NCI-H1105 treated with DMSO at 0.1 percent for 48 hours (cell line): ENCODE measurements around the gene NAV2.
"Not testable (repeated sequence)": the region's sequence is repeated elsewhere in the genome, so short reads cannot be mapped to it uniquely, and the experiment has no call there.

ENCODE experiments used
- DNase-seq: peaks from one replicate; lab custom pipeline; 2025; lab: John Stamatoyannopoulos, UW

NAV2 gene

GRCh38 chr11:20000351-20001134, 287.9 kb downstream of the NAV2 start:
- DNase-seq, result peak; percentile 44

DNA sequence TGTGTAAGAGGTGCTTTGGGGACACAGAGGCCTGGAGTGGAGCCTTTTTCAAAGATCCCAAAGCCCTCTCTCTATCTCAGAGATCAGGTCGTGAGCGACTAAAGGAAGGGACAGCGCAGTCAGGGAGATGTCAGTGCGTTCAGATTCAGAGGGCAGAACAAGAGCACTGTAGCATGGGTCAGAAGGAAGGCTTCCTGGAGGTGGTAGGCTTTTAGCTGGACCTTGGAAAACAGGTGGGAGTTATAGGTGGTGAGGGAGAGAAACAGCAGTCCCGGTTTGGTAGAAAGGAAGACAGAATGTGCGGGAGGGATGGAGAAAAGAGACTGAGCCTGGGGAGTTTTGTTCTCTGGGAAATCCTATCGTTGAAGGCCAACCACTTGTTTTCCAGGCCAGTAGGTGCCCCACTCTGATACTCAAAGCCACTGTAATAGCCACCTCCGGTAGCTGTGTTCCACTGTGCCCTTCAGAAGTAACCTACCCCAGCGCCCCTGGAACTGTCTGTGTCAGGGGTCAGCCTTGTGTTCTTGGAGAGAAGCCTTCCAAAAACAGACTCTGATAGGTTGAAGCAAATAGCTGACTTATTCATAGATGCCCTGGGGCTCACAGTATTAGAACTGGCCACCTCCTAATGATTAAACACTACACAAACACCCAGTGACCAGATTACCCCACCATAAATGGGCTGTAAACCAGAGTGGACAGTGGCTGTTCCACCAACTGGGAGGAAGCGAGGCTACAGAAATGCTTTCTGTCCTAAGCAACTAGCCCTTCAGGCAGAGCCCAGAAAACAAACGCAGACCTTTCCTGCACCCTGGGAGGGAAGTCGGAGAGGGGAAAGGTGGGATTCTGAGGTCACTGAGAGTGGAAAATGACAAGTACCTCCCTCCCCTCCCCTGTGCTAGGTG, 289.9 kb downstream of the NAV2 start:
- no peak for DNase-seq

DNA sequence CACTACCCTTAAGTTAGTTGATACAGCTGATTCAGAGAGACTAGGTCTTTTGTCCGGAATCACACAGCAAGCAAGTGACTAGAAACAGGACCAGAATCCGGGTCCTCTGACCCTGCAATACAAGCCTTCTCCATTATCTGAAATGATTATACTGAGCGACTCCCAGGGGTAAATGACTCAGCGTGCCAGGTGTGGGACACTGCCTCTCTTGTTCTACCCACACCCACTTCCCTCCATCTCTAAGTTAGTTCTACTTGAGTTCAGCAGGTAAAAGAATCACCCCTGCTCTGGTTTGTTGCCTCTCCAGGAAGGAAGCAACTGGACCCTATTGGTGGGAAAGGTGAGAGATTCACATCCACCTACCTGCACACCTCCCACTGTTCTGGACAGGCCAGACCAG, 290.7 kb downstream of the NAV2 start:
- no peak for DNase-seq

DNA sequence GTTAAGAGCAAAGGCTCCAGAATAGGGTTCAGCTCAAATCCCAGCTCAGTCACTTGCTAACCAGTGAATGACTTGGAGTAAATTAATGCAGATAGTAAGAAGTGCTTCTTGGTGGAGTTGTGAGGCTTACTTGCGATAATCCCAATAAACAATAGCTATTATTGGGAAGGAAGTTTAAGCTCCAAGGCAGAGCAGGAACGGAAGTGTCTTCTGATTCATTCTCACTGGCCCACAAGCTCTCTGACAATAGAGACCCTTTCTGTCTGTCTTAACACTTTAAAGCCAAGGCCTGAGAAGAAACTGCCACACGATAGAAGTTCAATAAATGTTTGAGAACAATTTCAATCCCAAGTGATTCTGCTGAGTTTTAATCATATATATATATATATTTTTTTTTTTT, 292.2 kb downstream of the NAV2 start:
- DNase-seq, result no peak

DNA sequence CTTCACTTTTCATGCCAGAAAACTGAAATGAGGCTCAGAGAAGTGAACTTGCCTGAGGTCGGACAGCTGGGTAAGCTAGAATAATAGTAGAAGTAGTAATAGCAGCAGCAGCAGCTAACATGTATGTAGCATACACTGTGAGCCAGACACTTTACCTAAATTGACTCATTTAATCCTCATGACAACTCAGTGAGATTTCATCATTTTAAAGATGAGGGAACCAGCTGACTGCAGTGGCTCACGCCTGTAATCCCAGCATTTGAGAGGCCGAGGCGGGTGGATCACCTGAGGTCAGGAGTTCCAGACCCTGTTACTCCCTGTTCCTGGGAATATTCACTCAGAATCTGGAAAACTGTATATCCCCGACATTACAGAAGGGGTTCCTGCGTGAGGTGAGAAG, 293.1 kb downstream of the NAV2 start:
- DNase-seq, result no peak

- DNase-seq, result not testable (repeated sequence)
Measured at GRCh38 chr11:20006618-20007017, 294.0 kb downstream of the NAV2 start.

- DNase-seq, result no peak
Measured at GRCh38 chr11:20007386-20007785, 294.7 kb downstream of the NAV2 start.

DNA sequence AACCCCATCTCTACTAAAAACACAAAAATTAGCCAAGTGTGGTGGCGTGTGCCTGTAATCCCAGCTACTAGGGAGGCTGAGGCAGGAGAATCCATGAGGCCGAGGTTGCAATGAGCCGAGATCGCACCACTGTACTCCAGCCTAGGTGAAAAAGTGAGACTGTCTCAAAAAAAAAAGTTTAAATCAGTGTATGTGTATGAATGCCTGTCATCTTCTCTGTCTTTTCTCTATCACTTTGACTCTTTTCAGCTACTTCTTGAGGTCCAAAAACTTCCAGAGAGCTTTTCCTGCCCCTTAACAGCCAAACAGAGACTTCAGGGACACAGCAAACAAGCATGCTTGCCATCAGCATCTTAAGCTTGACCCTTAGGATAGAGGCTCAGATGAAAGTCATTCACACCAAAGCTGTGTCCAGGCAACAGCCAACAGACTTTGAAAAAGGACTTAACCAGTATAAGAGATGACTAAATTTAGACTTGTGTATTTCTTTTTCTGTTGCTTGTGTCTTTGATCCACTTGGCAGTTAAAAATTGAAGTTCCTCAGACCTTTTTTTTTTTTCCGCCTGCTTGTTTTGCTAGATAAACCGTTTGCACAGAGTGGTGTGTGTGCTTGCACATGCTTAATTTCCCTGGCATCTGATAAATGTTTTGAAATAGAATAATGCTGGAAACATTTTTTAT, 295.7 kb downstream of the NAV2 start:
- DNase-seq, result no peak

- DNase-seq, result peak; percentile 19
Measured at GRCh38 chr11:20008871-20009644, 296.4 kb downstream of the NAV2 start.

DNA sequence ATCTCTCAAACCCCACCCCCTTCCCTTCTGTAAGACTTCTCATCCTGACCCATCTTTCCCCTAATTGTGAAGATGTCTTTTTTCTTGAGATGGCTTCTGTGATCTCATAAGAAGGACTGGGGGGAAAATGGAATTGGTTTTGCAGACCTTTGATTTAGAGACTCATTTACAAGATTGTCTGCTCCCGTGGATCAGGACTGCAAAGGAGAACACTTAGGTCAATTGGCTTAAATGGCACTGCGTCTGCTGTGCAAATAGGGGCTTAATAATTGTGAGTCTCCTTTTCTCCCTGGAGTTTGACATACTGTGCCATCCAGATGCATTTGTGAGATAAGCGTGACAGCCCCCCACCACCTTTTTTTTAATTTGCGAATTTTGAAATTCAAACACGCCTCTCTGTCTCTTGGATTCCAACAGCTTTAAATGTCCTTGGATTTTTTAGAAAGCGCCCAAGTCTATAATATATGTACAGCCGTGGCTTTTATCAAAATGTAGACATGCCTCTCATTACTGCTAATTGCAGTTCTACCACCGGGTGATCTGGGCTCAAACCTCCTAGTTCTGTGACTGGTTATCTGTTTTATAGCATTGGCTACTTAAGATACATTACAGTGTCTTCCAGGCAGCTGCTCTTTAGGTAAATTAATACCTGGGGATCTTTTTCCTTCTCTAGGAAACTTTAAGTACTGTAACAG, 297.7 kb downstream of the NAV2 start:
- DNase-seq, result no peak

DNA sequence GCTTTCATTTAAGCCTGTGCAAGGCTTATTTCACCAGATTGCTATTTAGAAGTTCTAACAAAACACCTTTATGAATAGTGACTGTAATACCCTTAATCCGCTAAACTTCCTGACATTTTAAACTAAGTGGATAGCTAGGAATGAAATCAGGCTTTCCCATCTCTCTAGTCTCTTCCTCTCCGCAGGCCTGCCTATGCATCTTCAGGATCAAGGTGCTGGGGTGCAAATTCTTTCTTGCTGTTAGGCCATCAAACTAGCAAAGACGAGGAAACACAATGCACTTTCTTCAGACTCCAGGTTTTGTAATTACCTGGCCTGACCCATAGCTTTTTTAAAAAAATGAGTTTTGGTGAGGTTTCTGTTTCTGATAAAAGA, 298.2 kb downstream of the NAV2 start:
- no peak for DNase-seq

GRCh38 chr11:20011307-20011951, 298.8 kb downstream of the NAV2 start:
- no peak for DNase-seq

DNA sequence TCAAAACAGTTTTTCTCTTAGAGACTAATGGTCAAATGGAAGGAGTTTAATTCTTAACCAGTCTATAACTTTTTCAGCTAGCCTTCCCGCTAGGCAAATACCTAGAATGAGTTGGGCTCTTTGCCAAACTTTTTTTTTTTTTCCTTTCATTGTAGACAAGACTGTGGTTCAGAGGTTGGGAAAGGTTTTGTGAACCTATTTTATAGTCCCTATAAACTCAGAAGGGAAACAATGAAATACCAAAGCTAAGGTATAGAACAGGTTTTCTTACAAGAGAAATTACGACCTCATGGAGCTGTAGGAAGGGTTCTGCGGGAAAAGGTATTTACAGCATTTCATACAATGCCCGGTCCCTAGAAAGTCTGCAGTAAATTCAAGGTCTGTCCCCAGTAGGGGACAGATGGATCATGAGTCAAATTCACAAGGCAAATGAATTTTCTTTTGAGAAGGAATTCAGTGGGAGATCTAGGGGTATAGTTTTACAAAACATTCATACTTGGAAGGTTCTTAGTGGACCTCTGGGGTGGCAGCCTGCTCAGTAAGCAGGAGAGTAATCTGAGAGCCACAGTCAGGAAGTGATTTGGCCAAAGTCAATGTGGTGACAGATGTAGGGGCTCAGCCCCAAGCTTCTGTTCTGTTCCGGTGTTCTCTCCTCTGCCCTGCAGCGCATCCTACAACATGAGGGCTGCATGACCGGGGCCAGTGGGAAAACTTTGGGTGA, 300.9 kb downstream of the NAV2 start:
- peak; percentile 68 for DNase-seq

- DNase-seq, result no peak
Measured at GRCh38 chr11:20014067-20014402, 301.4 kb downstream of the NAV2 start.

GRCh38 chr11:20015101-20015500, 302.5 kb downstream of the NAV2 start:
- DNase-seq, result no peak

- DNase-seq, result peak; percentile 96
Measured at GRCh38 chr11:20015529-20016427, 303.1 kb downstream of the NAV2 start.

- no peak for DNase-seq
Measured at GRCh38 chr11:20016526-20016925, 303.9 kb downstream of the NAV2 start.

DNA sequence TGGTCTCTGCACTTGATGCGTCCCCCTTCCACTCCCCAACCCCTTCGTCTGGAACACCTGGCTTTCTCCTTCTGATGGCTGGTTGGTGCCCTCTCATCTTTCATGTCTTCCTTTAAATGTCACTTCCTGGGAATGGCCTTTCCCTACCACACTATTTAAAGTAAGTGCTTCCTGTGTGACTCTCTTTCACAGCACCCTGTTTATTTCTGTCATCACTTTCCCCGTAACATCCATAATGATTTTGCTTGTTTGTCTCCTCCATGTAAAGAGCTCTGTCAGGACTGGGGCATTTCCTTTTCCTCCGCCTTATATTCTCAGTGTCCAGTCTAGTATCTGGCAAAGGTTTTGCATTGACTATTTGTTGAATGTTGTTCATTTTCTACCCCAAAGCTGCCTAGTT, 304.7 kb downstream of the NAV2 start:
- DNase-seq, result no peak

DNA sequence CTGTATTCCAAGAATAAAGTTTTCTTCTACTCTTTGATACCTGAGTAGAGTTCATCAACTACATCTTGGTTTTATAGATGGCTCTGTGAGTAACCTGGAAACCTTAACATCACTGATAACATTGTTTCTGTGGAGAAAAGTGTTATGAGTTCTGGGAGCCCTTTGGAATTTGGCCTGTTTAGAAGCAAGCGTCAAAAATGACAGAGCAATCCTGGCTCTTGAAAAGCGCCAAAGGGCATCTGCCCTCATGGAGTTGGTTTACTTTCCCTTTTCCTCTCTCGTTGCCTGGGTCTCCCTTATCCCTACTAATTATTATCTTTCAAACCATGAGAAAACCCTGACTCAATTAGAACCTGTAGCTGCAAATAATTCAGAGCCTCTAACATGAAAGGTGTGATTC, 307.6 kb downstream of the NAV2 start:
- DNase-seq, result no peak
